ENCODE results near the gene COL19A1.

Gene COL19A1

GRCh38 chr6:70246118-70246517 is 379.8 kb downstream of the COL19A1 start:
- no peak for DNase-seq

GRCh38 chr6:70252604-70253003 is 386.2 kb downstream of the COL19A1 start:
- no peak for DNase-seq

DNA sequence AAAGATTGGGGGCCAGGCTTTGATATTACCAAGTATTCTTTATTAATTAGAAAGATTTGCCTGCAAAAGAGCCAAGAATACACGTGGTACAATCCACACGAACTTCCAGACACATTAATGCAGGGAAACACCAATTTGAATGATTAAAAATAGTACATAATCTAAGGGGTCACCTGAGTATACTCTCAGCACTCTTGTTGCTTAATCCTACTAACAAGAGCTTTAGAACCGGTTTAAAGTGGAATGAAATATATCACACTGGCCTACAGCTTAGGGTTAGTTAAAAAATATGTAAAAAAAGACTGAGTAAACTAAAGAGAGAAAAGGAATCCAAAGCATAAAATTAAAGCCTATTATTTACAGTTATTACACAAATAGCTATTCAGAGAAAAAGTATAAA is 387.6 kb downstream of the COL19A1 start:
- peak in 1 of 2 experiments; percentile 27 for DNase-seq

- DNase-seq = no peak
Measured at GRCh38 chr6:70254784-70255183, 388.4 kb downstream of the COL19A1 start.

DNA sequence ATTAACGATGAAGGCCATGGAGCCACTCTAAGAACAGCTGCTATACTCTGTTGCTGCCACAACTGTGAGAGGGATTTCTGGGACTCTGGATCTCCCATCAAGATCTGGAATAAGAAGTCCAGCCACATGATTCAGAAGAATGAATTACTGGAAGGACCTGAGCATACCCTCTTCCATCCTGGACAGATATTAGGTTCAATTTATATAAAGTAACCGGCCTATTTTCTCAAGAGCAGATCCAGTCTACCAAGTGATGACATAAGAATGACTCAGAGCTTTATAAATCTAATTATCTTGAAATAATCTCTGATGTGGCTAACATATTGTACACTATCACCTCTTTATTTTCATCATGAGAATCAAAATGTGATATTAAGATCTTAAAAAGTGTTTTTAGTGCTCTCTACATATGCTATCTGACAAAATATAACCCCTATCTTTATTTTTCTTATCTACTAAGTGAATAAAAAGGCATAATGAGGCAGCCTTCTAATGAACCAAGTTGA is 391.5 kb downstream of the COL19A1 start:
- DNase-seq = no peak

GRCh38 chr6:70258483-70258882 is 392.1 kb downstream of the COL19A1 start:
- DNase-seq = no peak

Data from NCI-H524 (cell line).